Renal pelvis (tissue), 4 donors: ENCODE data around the gene SLC39A11. TPM values are rescaled to one million over a fixed set of nuclear protein-coding genes. Genes with fewer than 3 reads are reported as not detected.

Experiments
- DNase-seq: peaks from one replicate; pipeline ENCODE4 v3.0.0-alpha.2; 2013
- polyA plus RNA-seq, 3 donors: library from polyadenylated mRNA; unstranded; fragments of 120-200 nt; gene quantifications; one replicate each; pipeline ENCODE4 v1.2.1, GENCODE V29; 2013; ENCODE audit not compliant: insufficient read length in 3 of 3

Gene SLC39A11
- polyA plus RNA-seq, 3 donors: 27.6 to 31.5 (median 30.7) TPM

- no peak for DNase-seq
These were observed 46.8 kb downstream of the SLC39A11 start for GRCh38 chr17:73045724-73046123.

GRCh38 chr17:73043686-73044581, 48.6 kb downstream of the SLC39A11 start:
- peak; percentile 63 for DNase-seq

GRCh38 chr17:73042809-73043685, 49.4 kb downstream of the SLC39A11 start:
- DNase-seq: no peak

GRCh38 chr17:73042225-73042624, 50.3 kb downstream of the SLC39A11 start:
- no peak for DNase-seq

GRCh38 chr17:73039282-73039681, 53.2 kb downstream of the SLC39A11 start:
- DNase-seq: no peak

- DNase-seq: no peak
These were observed 61.0 kb downstream of the SLC39A11 start for GRCh38 chr17:73031472-73031871.

GRCh38 chr17:73030995-73031394, 61.5 kb downstream of the SLC39A11 start:
- no peak for DNase-seq

GRCh38 chr17:73030501-73030921, 62.0 kb downstream of the SLC39A11 start:
- no peak for DNase-seq

- DNase-seq: no peak
These were observed 62.5 kb downstream of the SLC39A11 start for GRCh38 chr17:73029991-73030390.

- no peak for DNase-seq
These were observed 63.5 kb downstream of the SLC39A11 start for GRCh38 chr17:73029021-73029420.

- no peak for DNase-seq
These were observed 64.2 kb downstream of the SLC39A11 start for GRCh38 chr17:73028299-73028755.

GRCh38 chr17:73027130-73027741, 65.3 kb downstream of the SLC39A11 start:
- DNase-seq: no peak

- DNase-seq: no peak
These were observed 67.4 kb downstream of the SLC39A11 start for GRCh38 chr17:73025041-73025560.

- no peak for DNase-seq
These were observed 68.7 kb downstream of the SLC39A11 start for GRCh38 chr17:73023759-73024158.

GRCh38 chr17:73022694-73023093, 69.8 kb downstream of the SLC39A11 start:
- no peak for DNase-seq

- DNase-seq: no peak
These were observed 70.7 kb downstream of the SLC39A11 start for GRCh38 chr17:73021771-73022170.

GRCh38 chr17:73020110-73020509, 72.4 kb downstream of the SLC39A11 start:
- DNase-seq: no peak

- DNase-seq: no peak
These were observed 73.9 kb downstream of the SLC39A11 start for GRCh38 chr17:73018599-73018998.

GRCh38 chr17:73017658-73018057, 74.8 kb downstream of the SLC39A11 start:
- DNase-seq: no peak

GRCh38 chr17:73015722-73016276, 76.7 kb downstream of the SLC39A11 start:
- no peak for DNase-seq

GRCh38 chr17:73013816-73014663, 78.4 kb downstream of the SLC39A11 start:
- no peak for DNase-seq
